Measurements from ENCODE around the gene ITCH.

DNA sequence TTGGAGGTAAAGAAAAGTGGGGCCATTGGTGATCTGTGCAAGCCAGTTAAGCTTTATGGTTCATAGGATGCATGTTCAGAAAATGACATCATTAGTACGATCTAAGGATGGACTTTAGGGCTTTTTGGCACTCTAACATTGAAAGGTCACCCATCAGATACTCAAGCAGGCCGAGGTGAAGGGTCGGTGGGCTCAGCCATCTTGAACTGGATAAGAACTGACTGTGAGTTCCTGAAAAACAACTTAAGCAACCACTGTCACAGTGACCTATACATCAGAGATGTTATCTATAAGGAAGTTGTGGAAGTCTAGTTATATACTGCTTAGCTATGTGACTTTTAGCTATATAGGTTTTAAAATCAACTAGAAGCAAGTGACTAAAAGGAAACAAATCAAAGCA lies 13.0 kb upstream of the ITCH start:
- no peak for TF ChIP-seq POLR2AphosphoS5 (IDR thresholded peaks at IDR 0.05; ENCODE audit: low read depth, low read length)
- no peak for TF ChIP-seq POLR2A (IDR thresholded peaks at IDR 0.05; ENCODE audit: low read depth, low read length)
